Stimulated activated CD4-positive, alpha-beta T cell treated with anti-CD3 and anti-CD28 coated beads, Interleukin-15, amount 100 ng/mL, for 48 hours (primary cell): ENCODE data around the gene PRKAB1.

Experiments
- DNase-seq, 2 donors: peaks; one replicate each; pipeline ENCODE4 v3.0.0-alpha.2; 2020; ENCODE audit warnings: low read depth in 2 of 2

The PRKAB1 gene

DNA sequence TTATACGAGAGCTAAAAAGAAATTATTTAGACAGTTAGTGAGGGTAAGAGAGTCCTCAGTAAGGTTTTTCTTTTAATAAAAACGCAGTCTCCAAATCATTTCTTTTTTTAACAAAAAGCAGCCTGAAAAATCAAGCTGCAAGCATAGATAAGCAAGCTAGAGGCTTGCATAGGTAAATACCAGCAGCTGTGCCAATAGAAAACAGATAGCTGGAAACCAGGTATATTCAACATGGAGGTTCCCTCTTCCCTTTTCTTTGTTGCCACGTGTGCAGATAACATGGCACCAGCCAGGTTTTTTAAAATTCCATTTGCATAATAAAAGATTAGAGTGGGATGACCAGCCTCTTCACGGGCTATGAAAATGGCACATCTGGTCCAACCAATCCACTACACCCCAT lies 6.1 kb upstream of the PRKAB1 start:
- DNase-seq: no peak

DNA sequence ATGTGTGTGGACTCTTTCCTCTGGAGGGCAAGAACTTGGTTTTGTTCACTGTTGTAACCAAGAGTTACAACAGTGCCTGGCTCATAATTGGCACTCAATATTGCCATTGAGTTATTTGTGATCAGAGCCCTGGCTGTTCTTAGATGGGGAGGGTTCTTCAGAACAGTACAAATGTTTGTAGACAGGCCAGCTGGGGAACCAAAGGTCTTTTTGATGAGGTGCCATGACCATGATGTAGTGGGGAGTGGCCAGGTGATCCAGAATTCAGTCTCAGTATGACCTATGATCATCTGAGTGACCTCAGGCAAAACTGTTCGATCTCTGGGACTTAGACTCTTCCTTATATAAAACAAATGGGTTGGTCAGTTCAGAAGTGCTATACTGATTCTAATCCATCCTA lies 3.3 kb upstream of the PRKAB1 start:
- no peak for DNase-seq

DNA sequence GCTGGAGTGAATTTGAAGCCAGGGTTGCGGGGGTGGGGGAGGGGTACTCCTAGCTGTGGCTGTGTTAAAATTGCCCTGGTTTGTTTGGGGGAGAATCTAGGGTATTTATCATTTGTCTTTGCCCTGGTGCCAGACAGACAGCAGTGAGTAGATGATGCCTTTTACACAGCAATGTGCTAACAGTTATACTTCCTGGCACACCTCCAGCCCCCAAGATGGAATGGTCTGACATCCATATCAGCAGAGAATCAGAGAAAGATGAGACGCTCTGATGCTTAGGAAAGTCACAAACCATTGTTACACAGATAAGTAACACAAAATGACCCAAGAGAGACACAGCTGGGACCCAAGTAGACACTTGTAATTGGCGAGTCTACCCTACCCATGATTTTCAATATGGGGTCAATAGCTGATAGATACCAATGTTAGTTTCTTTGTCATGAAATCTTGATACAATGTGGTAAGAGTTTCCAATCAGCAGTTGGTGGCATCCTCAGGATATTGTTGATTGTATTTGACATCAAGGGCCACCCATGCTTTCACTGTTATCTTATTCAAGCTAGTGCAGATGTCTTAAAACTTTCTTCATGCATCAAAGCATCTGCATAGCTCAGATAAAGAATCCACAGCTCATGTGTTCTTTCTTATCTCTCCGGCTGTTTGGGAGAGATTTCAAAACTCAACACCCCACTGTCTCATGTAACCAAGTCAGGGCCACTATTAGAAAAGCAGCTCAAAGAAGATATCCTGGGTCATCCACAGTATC lies 2.6 kb upstream of the PRKAB1 start:
- no peak for DNase-seq

DNA sequence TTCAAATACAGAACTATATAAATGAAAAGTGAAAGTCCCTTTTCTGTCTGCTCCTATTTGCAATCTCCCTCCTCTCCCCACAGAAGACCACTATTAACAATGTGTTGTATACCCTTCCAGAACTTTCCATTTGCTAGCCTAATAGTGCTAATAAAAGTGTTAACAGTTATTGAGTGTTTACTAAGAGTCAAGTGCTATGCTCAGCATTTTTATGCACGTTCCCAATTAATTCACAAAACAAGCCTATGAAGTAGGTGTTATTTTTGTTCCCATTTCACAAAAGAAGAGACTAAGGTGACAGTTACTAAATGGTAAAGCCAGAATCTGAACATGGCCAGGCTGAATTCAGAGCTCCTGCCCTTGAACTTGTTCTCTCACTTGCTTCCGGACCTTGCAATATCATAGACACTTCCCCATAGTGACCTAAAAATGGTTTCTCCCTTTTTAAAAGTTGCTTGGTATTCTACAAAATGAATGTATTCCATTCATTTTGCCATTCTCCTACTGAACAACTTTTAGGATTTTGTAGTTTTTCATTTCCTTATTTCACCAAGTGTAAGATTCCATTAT lies 1.6 kb upstream of the PRKAB1 start:
- DNase-seq: no peak

DNA sequence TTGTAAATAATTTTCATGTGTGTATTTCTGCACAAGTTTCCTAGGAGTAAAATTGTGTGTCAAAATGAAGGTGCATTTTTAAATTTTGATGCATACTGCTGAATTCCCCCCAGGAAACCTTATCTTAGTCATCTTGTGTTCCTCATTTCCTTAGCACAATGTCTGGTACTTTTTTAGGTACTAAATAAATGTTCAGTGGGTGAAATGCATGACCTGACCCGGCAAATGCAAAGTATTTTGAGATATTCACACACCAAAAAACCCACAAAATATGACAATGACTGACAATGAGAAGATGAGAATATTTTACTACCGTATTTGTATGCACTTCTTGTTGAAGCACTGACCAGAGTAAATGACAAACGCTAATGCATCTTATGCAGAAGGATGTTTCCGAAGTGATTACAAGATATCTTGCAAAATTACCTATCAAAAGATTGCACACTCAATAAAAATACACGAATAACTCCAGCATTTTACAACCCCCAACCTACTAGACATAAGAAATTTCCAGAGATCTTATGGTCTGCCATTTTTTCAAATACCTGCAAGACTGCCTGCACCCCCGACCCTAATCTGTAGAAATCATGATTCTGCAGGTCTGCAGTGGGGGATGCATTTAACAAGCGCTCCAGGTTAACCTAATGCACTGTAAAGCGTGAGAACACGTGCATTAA lies 895 bp upstream of the PRKAB1 start:
- no peak for DNase-seq

DNA sequence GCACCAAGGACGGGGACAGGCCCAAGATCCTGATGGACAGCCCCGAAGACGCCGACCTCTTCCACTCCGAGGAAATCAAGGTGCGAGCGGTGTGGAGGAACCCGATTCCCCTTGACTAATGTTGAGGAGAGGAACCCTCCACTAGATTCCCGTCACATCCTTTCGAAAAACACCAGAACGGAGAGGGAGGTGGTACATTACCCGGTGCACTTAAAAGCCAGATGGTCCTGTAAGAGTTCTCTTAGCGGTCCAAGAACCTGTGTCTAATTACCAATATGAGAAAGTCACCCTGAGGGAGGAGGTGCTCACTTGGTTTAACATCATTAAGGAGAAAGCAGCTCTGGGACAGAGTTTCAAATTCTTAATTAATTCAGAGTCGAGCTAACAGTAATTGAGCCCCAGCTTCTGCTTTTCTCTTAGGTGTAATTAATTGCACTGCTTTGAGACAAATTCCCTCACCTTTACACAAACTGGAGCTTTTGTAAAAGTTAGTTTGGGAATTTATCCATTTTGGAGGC lies 450 bp downstream of the PRKAB1 start:
- no peak for DNase-seq

DNA sequence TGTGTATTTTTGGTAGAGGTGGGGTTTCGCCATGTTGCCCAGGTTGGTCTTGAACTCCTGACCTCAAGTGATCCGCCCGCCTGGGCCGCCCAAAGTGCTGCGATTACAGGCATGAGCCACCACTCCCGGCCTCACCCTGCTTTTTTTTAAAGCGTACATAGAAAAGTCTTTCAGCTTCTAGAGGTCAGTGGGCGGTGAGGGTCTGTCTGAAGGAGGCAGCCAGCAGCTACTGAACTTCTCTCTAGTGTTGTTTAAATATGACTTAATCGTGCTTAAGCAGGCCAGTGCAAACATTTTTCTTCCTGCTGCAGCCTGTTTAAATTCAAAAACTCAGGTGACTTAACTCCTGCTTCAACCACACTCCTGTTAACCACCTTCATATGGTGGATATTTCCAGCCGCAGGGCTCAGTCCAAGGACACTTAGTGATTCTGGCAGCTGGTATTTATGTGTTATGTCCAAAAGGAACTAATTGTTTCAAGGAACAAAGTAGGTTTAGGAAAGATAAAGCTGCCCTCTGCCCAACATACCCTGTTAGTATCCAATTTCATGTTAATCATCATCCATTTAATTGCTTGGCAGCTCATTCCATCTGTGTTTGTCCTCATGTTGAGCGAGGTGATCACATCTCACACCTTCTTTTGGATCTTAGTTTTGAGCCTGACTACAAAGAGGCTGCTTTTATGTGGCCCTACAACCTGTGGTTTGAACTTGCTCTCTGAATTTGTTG lies 2.0 kb downstream of the PRKAB1 start:
- DNase-seq: no peak

DNA sequence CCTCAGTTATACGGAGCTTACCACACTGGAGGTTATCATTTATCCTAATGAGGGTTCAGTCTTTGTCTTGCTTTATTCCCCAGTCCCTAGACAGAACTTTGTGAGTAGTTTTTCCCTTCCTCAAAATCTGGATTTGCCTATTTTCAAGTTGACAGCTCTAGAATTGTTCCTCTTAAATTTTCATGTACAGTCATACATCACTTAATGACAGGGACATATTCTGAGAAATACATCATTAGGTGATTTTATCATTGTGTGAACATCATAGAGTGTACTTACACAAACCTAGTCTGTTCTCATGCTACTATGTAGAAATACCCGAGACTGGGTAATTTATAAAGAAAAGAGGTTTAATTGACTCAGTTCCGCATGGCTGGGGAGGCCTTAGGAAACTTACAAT lies 3.1 kb downstream of the PRKAB1 start:
- no peak for DNase-seq

DNA sequence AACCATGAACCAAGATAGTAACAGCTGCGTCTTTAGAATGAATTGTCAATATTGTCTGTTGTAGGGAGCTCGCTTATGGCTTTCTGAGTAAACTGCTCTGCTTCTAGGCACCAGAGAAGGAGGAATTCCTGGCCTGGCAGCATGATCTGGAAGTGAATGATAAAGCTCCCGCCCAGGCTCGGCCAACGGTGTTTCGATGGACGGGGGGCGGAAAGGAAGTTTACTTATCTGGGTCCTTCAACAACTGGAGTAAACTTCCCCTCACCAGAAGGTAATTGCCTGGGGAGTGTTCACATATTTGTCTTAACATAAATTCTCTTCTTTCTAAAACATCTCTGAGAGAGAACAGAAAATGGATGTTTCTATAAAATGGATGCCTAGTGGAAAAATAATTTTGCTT lies 4.3 kb downstream of the PRKAB1 start:
- no peak for DNase-seq

DNA sequence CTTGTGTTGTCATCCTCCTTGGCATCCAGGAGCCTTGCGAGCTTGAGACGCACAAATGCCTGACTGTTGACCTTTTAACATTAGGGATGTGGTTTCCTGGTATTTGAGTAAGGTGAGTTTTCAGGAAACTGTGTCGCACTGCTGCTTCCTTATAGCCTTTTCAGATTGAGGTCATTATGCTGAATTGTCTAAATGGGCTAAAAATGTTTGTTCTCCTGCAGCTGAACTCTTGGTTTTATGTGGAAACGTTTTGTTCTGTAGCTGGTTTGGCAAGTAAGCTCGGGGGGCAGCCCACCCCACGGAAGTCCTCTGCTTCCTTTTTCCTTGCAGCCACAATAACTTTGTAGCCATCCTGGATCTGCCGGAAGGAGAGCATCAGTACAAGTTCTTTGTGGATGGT lies 5.7 kb downstream of the PRKAB1 start:
- DNase-seq: no peak

DNA sequence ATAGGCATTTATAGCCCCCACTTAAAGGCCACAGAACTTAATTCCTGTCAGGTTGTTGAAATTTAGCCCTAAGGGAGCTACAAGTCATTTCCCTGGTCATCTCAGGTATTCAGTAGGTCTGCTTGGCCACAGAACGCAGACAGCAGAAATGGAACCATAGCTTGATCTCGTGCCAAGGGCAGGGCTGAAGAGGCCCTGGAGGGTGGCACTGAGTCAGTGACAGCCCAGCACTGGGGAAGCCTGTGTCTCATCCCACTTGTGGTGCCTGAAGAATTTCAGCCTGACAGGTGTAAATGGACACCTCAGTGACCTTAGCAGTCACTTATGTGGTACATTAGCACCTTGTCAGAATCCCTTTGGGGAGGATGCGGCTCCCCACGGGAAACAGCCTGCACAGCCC lies 6.6 kb downstream of the PRKAB1 start:
- no peak for DNase-seq

DNA sequence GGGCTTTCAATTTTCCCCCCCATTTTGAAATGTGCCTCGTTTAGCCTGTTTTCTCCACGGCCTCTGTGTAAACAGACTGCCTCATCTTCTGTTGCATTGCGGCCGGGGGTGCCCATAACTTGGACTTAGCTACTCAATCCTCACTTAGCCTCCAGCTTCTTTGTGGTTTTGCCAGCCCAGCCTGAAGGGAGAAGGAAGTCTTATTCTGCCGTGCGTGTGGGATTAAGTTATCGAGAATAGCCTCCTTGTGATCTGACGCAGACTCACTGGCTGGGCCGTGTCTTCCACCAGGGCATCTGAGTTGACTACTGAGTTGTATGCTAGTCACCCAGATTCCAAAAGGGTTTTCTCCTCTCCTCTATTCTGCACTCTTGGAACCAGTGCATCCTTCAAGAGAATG lies 8.1 kb downstream of the PRKAB1 start:
- no peak for DNase-seq

DNA sequence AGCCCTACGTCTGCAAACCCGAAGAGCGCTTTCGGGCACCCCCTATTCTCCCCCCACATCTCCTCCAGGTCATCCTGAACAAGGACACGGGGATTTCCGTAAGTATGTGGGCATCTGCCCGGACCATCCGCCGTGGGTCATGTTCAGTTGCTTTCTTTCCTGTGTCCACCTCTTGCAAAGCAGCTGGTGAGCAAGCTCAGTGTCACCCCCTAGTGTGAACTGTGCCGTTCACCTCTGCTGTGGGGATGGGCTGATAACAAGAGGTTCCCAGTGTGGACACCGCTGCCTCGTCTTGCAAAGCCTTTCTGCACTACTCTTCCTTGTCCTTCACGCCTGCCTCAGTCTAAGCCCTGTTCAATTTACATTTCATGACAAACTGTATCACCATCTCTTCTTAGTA lies 8.6 kb downstream of the PRKAB1 start:
- no peak for DNase-seq

DNA sequence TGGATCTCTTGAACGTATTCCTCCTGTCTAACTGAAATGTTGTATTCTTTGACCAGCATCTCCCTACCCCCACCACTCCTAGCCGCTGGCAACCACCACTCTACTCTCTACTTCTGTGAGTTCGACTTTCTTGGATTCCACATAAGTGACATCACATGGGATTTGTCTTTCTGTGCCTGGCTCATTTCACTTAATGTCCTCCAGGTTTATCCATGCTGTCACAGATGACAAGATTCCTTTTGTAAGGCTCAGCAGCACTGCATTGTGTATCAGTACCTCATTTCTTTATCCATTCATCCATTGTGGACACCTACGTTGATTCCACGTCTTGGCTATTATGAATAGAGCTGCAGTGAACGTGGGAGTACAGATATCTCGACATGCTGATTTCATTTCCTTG lies 10.5 kb downstream of the PRKAB1 start:
- DNase-seq: no peak

DNA sequence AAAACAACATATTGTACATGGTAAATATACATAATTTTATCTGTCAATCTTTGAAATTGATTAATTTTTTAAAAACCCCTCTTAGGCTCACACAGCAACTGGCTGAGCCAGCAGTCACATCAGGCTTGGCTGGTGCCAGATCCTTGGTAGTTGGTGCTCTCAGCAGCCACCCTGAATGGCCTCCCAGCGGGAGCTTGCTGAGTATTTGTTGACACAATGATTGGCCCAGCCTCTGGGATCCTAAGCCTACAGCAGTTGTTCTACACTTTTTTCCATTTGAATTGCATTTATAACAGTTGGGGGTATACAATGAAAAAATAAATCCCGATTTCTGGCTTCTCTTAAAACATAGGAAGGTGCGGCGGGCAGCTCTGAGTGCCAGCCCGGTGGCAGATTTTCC lies 11.1 kb downstream of the PRKAB1 start:
- no peak for DNase-seq

DNA sequence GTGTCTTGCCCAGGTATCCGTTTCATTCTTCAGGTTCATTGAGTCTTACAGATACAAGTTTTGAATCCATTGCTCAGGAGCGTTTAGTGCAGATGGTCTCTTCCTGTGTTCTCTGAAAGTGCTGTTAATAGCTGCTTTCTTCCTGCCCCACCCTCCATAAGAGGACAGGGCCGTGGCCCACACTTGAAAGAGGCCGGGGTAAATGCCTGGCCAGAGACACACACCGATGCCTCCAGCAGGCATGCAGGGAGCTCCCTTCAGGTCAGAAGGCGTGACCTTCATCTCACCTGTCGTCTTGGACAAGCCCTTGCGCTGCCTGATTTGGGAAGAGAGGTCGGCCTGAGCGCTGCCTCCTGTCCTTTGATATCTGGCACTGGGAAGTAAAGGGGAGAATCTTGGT lies 11.6 kb downstream of the PRKAB1 start:
- DNase-seq: no peak

DNA sequence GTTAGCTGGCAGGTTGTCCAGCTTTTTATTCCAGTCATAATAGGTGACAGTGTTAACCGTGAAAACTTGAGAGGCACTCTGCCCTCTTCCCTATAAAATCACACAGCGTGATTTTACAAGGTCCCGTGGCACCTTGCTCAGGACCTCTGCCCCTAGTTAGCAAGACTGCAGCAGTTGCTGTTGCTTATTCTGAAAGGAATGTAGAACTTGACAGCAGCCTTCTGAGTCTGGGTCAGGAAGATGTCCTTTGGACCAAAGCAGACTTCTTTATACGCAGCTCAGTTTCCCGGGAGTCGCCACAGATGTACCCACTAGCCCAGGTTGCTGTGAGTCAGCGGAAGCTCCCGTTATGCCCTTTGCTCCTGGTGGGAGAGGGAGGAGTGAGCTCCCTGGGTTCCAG lies 13.2 kb downstream of the PRKAB1 start:
- DNase-seq: no peak

DNA sequence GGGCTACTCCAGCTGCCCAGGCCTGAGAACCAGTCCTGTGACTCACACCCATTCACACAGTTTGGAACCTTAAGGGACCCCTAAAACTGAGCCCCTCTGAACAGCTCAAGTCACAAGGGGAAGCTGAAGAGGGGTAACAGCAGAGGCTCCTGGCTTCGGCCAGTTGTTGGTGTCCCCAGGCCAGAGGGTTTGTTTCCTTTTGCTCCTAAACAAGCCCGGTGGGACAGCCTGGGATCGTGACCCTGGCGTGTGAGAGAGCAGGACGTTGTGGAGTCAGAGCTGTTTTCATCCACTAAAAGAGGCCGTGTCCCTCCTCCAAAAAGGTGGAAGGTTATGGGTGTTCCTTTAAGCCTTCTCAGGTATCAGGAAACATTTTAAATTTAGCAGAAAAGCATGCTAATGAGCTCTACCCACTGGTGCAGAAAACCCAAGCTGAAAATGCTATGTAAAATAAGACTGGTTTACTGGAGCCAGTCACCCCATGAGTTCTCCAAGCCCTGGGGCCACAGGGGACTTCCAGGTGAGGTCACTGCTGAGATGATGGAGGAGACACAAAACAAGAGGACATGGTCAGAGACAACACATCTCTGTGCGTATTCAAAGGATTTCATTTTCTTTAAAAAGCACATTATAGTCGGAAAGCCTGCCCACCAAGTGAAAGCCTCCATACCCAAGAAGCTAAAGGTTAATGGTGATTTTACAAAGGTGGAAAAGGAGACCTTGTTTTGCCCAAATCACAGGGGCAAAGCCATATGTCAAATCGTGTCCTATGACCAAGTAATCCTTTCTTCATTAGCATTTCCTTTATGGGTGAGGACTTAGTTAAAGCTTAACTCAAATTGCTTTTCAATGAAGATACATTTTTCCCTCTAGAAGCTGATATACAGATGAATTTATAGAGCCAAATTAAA lies 14.1 kb downstream of the PRKAB1 start:
- no peak for DNase-seq

DNA sequence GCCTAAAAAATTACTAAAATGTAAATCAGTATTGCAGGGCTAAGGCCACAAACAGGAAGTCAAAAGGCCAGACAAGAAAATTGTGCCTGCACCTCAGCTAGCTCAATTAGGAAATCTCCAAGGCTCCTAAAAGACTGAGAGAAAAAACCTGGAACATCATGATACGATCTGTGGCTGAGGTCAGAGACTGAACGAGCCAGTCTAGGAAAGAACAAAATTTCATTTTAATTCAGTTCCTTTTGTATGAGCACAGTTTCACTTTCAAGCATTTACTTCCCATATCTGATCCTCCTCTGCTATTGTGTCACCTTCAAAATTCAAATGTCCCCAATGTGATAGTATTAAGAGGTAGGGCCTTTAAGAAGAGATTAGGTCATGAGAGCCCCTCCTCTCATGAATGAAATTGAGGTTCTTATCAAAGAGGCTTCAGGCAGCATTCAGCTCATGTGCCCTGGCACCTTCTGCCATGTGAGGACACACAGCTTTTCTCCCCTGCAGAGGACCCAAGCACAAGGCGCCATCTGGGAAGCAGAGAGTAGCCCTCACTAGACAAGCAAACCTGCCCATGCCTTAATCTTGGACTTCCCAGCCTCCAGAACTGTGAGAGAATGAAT lies 14.8 kb downstream of the PRKAB1 start:
- DNase-seq: no peak

DNA sequence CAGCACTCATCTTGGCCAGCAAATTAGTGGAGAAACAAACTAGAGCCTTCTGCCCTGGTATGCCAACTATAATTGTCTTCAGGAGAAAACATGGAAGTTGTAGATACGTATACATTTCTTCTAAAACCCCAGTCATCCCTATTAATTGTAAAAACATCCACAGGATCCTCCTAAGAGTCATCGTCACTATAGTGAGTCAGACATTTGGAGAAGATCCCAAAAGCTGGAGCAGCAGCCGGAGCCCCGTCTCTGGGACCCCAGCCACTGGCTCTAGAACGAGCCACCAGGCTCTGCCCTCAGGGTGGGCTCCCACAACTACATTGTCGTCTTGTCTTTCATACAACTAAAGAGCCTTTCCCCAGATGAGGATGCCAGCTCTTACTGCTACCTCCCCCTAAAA lies 15.5 kb downstream of the PRKAB1 start:
- DNase-seq: no peak

DNA sequence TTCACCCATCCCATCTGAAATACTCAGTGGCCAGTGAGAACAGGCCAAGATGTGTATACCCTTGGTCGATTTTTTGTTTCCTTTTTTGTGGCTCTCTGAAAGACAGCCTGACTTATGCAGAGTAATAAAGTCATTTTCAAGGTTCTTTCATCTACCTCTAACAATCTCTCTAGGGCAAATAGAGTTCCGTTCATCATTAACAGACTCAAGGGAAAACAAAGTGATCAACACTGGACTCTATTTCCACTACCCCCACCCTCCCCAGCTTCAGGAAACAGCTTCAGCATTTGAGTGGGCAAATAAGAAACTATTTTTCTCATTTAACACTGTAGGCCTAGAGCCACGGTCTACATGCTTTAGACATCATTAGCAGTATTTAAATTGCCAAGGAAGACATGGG lies 15.9 kb downstream of the PRKAB1 start:
- no peak for DNase-seq
